NK-92 (cell line): ENCODE measurements around the gene NEIL3.

Experiments used
- DNase-seq: peaks from one replicate; lab custom pipeline; 2025; ENCODE audit not compliant: unreplicated experiment; lab: John Stamatoyannopoulos, UW

NEIL3 gene

GRCh38 chr4:177309522-177310371 lies at the start of gene NEIL3:
Gene NEIL3 (plus strand): TSS chr4:177309874. CDS start chr4:177309954, 80 bp downstream.
- peak; percentile 56 for DNase-seq

- no peak for DNase-seq
Measured at GRCh38 chr4:177263818-177264217, 45.9 kb upstream of the NEIL3 start.

DNA sequence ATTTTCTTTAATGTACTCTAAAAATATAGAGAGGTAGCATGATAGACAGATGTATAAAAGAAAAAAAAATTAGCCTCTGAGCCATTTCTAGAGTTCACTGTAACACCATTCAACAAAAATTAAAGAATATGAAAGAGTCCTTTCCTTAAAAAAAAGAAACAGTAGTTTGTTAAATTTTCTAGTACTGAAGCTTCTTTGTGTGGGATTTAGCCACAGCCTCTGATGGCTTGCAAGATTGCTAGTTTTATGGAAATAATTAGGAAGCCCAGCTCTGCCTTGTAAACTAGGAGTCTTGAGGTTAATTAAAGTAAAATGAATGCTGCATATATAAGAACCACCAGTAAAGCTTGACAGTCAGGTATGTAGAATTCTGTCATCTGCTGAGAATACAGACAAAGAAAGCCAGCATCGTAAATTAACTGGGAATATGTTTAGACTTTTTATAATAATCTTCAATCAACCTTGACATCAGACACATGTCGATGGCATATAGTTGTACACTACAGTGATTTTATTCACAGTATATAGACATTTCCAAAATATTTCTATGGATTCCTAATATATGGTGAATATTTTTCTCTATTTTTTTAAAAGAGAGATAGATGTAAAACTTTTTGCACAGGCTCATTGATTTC lies 44.8 kb upstream of the NEIL3 start:
- DNase-seq: no peak

DNA sequence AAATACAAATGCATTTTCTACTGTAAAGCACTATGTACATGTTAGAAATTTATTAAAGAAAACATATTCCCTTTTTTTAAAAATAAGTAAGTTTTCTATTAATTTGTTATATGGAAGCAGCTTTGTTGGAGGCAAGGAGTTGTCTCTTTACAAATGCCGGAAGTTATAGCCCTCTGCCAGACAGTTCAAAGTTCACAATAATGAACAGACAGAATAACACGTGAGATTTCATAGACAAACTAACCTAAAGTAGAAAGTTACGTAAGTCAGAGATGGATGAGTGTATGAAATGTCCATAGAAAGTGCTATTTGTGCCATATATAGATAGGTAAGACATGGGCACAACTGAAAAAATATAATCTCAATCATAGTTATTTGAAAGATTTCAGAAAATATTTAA lies 43.9 kb upstream of the NEIL3 start:
- DNase-seq: no peak

DNA sequence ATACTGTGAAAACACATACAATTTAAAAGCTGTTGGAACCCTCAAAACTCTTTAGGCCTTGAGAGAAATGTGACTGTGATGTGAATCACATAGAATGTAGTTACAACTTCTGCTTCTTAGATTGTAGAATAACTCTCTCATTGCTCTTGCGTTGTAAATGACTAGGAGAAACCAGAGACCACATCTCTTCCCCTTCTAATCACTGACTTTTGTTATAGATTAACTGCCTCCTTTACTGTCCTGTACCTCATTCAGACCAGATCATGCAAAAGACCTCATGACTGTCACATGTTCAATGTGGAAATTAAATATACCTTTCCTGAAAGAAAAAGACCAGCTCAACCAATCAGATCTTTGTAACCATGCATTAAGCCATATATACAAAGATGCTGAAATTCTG lies 43.2 kb upstream of the NEIL3 start:
- DNase-seq: no peak

DNA sequence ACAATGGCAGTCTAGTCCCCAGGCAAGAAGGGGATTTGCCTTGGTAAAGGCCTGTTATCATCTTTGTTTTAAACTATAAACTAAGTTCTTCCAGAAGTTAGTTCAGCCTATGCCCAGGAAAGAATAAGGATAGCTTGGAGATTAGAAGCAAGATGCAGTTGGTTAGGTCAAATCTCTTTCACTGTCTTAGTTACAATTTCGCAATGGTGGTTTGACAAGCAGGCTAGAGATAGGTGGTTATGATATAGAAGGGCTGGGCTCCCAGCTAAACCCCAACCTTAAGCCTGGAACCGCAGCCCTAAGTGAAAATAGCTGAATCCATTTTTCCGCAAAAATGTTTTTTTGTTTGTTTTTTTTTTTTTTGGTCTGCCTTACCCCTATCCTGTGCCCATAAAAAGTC lies 41.8 kb upstream of the NEIL3 start:
- DNase-seq: no peak

GRCh38 chr4:177271091-177271490 lies 38.6 kb upstream of the NEIL3 start:
- DNase-seq: no peak

DNA sequence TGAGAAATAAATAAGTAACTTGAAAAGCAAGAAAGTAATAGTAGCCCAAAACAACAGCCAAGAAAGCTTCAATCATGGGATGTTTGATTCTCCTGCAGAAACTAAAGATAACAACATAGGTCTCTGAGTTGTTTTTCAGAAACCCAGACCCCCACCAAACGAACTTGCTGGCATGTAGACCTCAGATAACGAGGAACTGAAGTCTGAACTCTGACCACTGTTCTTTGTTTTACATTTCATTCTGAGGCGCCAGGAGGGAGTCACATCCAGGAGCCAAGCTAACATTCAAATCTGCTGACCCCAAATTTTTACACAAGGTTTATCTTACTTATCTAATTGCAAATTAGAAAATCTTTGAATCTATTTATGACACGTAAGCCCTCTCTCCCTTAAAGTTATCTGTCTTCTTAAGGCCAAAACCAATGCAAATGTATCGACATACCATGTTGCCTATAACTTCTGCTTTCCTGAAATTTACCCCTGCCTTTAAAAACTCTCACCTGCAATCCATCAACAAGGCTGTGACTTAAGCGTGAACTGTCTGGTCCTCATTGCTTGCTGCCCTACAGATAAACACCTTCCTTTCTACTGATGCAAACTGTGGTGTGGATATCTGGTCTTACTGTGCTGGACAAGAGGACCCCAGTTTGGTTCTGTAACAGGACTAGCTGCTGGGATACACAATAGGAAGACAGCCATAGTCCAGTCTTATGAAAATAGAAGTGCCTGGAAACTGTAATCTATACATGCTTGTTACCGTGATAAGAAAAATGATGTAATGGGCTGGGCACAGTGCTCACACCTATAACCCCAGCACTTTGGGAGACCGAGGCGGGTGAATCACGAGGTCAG lies 37.5 kb upstream of the NEIL3 start:
- DNase-seq: no peak

DNA sequence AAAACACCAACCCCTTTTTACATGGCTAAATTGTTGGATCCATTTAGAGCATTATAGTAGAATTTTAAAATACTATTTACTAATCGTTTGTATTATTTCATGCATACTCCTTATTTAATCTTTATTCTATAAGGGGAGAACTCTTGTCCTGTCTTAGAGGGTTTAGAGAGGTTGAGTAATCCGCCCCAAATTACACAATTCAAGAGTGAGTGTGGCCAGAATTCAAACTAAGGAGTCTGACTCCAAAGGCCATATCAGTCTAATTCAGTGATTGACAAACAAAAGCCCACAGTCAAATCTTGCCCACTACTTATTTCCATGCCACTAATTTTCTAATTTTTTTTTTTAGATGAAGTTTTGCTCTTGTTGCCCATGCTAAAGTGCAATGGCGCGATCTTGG lies 33.7 kb upstream of the NEIL3 start:
- no peak for DNase-seq

- no peak for DNase-seq
Measured at GRCh38 chr4:177281351-177281909, 28.2 kb upstream of the NEIL3 start.

DNA sequence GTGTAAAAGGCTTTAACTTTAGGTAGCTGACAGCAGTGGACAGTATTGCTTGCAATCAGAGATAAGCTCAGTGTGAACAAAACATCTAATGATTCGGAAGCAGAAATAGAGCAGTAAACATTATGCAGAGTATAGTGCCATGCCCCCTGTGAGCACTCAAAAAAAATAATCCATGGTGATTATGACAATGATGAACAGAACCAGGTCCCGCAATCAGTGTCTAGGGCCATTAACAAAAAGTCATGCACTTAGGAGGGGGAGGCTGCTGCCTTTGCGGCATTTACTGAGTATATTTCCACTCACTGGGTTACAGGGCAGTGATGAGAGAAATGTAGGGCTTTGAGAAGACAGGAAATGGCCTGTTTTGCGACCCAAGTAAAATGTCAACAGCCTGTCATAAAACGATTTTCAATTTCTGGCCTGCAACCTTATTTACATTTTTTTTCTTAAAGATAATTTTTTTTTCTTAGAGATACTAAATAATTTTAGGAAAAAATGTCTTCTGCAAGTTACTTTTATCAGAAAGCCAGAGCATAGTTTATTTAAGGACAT lies 27.3 kb upstream of the NEIL3 start:
- no peak for DNase-seq

DNA sequence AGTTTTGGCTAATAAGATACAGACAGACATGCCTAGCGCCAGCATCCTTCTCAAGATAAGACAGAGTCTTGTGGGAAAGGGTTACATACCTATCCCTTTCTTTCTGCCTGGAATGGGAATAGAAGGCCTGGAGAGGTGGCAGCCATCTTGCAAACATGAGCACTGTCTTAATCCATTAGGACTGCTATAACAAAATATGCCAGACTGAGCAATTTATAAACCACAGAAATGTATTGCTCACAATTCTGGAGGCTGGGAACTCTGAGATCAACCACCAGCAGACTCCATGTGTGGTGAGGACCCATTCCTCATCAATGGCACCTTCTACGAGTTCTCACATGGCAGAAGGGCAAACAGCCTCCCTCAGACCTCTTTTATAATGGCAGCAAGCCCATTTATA lies 26.5 kb upstream of the NEIL3 start:
- DNase-seq: no peak

GRCh38 chr4:177285953-177286352 lies 23.7 kb upstream of the NEIL3 start:
- DNase-seq: no peak

DNA sequence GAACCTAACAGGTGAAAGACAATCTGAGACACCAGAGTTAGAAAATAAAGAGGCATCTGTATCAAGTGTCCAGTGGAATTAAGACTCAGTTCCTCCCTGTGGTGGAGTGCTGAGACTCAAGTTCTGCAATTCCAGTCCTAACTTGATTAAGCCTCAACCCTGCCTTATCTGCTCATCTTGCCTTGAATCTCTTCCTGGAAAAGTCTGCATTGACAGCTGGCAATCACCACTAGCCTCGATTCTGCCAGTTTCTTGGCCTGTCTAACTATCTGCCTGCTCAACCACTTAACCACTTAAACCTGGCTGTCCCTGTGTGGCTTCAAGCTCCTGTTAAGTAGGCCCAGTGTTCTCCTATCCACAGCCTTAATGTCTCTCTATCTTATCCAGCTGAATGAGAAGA lies 22.4 kb upstream of the NEIL3 start:
- no peak for DNase-seq

DNA sequence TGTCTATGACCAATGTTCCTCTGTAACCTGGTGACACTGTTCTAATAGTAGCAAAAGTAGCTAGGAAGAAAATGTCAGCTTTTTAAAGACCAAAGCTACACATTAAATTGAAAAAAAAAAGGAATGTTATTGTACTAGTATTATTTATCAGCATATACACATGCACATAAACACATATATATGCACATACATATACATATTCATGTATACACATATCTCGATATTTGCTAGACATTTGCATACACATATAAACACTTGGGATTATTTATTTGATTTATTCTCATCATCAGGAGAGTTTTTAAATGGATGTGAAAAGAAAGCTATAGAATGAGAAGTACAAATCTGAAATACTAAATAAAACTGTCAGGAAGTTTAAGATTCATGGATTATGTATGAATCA lies 21.3 kb upstream of the NEIL3 start:
- DNase-seq: no peak

- DNase-seq: no peak
Measured at GRCh38 chr4:177290780-177291179, 18.9 kb upstream of the NEIL3 start.

GRCh38 chr4:177292171-177292570 lies 17.5 kb upstream of the NEIL3 start:
- no peak for DNase-seq

GRCh38 chr4:177293208-177294033 lies 16.3 kb upstream of the NEIL3 start:
- DNase-seq: no peak

- DNase-seq: no peak
Measured at GRCh38 chr4:177297785-177298391, 11.8 kb upstream of the NEIL3 start.

DNA sequence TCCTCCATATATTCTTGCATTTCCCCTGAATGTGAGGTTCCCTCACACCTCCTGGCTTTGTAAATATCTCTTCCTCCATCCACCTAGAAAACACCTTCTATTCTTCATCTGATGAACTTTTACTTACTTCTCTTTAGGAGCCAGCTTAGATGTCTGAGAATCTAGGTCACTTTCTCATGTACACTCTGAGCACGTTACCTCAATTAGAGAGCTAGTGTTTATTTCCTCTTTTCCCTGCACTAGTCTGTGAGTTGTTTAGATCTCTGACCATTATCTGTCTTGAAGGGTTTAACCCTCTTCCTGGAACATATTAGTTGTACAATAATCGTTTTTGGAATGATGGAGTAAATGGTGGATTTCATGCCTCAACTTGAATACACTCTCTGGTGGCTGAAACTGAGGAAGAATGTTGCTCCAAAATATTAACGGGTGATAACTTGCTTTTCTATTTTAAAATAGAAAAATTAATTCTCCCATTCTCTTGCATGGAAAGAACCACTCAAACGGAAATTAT lies 8.5 kb upstream of the NEIL3 start:
- no peak for DNase-seq
